Lung (tissue), 12 donors: ENCODE results near the gene SMIM5. TPM values are rescaled to one million over a fixed set of nuclear protein-coding genes. Genes with fewer than 3 reads are reported as not detected.
"Not testable (repeated sequence)": the region's sequence is repeated elsewhere in the genome, so short reads cannot be mapped to it uniquely, and the experiment has no call there.

Experiments used
- ATAC-seq: fragments of 200-7000 bp; cut with Tn5 transposase; one replicate; pipeline ENCODE4 v1.9.1; 2020; ENCODE audit warnings: moderate number of reproducible peaks; ENCODE audit not compliant: insufficient read depth, low FRiP score
- DNase-seq, 3 donors: peaks; one replicate each; pipeline ENCODE4 v3.0.0-alpha.2; 2013 to 2017
- H3K27ac ChIP-seq, 2 donors: one replicate each; pipeline ENCODE4 v1.5.1; 2013; ENCODE audit warnings: mild to moderate bottlenecking in 2 of 2, moderate library complexity in 2 of 2, control low read depth in 1 of 2, inconsistent platforms in 1 of 2, low read depth in 1 of 2, low read length in 1 of 2
- H3K27me3 ChIP-seq, 3 donors: one replicate each; pipeline ENCODE4 v1.5.1; 2013; ENCODE audit warnings: low read length in 2 of 3; ENCODE audit not compliant: control insufficient read depth in 3 of 3, insufficient read depth in 3 of 3
- H3K36me3 ChIP-seq, 4 donors: one replicate each; pipeline ENCODE4 v1.5.1; 2013; ENCODE audit warnings: low read length in 4 of 4, mild to moderate bottlenecking in 1 of 4, moderate library complexity in 1 of 4; ENCODE audit not compliant: control insufficient read depth in 4 of 4, insufficient read depth in 4 of 4
- H3K4me1 ChIP-seq, 5 donors: one replicate each; pipeline ENCODE4 v1.5.1; 2013; ENCODE audit warnings: low read length in 5 of 5, mild to moderate bottlenecking in 2 of 5, moderate library complexity in 1 of 5; ENCODE audit not compliant: control insufficient read depth in 5 of 5, insufficient read depth in 5 of 5
- H3K4me3 ChIP-seq: one replicate; pipeline ENCODE4 v1.5.1; 2013; ENCODE audit warnings: mild to moderate bottlenecking, control low read depth, moderate library complexity
- H3K9ac ChIP-seq, 2 donors: one replicate each; pipeline ENCODE4 v1.5.1; 2013; ENCODE audit warnings: low read length in 2 of 2, control low read depth in 1 of 2; ENCODE audit not compliant: insufficient read depth in 1 of 2
- H3K9me3 ChIP-seq, 4 donors: one replicate each; pipeline ENCODE4 v1.5.1; 2013; ENCODE audit warnings: low read length in 3 of 4, mild to moderate bottlenecking in 1 of 4, moderate library complexity in 1 of 4; ENCODE audit not compliant: control insufficient read depth in 4 of 4, insufficient read depth in 3 of 4
- CTCF ChIP-seq: IDR thresholded peaks from 2 replicates; pipeline ENCODE4 v1.5.1; 2012; ENCODE audit warnings: mild to moderate bottlenecking; ENCODE audit errors: control extremely low read depth, extremely low read depth
- WGBS, 2 donors: extraction: QIAGEN DNeasy Blood & Tissue Kit; methylation state at CpG; one replicate each; pipeline ENCODE4 v1.1.7; 2013; 5-methylcytosine and 5-hydroxymethylcytosine counted together
- polyA plus RNA-seq, 2 donors: library from polyadenylated mRNA; stranded (reverse); fragments of 200-250 nt; gene quantifications; one replicate each; pipeline ENCODE4 v1.2.1, GENCODE V29; 2013
- total RNA-seq, 2 donors: library from RNA; depleted of rRNA in 1 of 2; stranded (reverse); fragments of >200 nt in 1 of 2; gene quantifications; one replicate each; pipeline ENCODE4 v1.2.1, GENCODE V29; 2014 to 2021
- donor health status: control.
- donor health status: control.
- donor health status: Bipolar disorder and iron deficiency.
- donor health status: healthy.
- donor health status: DM: yes; HTN: yes; CAD: no.

Gene SMIM5
- total and polyA plus RNA-seq, 4 donors, result 2.2 to 7.5 (median 3.9) TPM

- TF ChIP-seq CTCF, result no peak
- Histone ChIP-seq H3K36me3 (peaks cover 0 to 2% (median 0%) of the 10 kb centered on the region in 4 donors), H3K4me3 (no peak overlapping the region), H3K9ac (no peak overlapping the region), H3K4me1 (peaks cover 0 to 5% (median 0%) of the 10 kb centered on the region in 5 donors), H3K27me3 (no peaks in the 10 kb centered on the region), H3K27ac (no peak overlapping the region), H3K9me3 (no peaks in the 10 kb centered on the region)
- DNase-seq, result no peak
- no peak for ATAC-seq
- WGBS, 2 donors, result 92 to 97% methylated on average over 17 of the region's 17 CpGs
Observed at GRCh38 chr17:75592348-75593020, 40.8 kb upstream of the SMIM5 start.

GRCh38 chr17:75593430-75593829 lies 39.8 kb upstream of the SMIM5 start:
- H3K9ac ChIP-seq, H3K27ac ChIP-seq, H3K4me3 ChIP-seq, H3K4me1 ChIP-seq, H3K9me3 ChIP-seq, H3K27me3 ChIP-seq, H3K36me3 ChIP-seq, ATAC-seq, DNase-seq: not testable (repeated sequence)
- 86 to 90% methylated on average over 9 of the region's 9 CpGs for WGBS, 2 donors

GRCh38 chr17:75594499-75595283 lies 38.5 kb upstream of the SMIM5 start:
- Histone ChIP-seq H3K27me3 (no peaks in the 10 kb centered on the region), H3K27ac (no peak overlapping the region), H3K9ac (no peak overlapping the region), H3K9me3 (no peaks in the 10 kb centered on the region), H3K4me3 (no peak overlapping the region), H3K36me3 (peaks cover 0 to 2% (median 0%) of the 10 kb centered on the region in 4 donors), H3K4me1 (peaks cover 0 to 4% (median 0%) of the 10 kb centered on the region in 5 donors)
- no peak for TF ChIP-seq CTCF
- 81 to 90% methylated on average over 28 of the region's 28 CpGs for WGBS, 2 donors
- DNase-seq, result no peak
- ATAC-seq, result no peak

- Histone ChIP-seq H3K27ac (no peak overlapping the region), H3K4me3 (no peak overlapping the region), H3K27me3 (no peaks in the 10 kb centered on the region), H3K4me1 (no peaks in the 10 kb centered on the region), H3K9ac (no peak overlapping the region), H3K36me3 (peaks cover 0 to 2% (median 0%) of the 10 kb centered on the region in 4 donors), H3K9me3 (no peaks in the 10 kb centered on the region)
- TF ChIP-seq CTCF, result no peak
- ATAC-seq (no peak), DNase-seq (no peak)
- 79 to 94% methylated on average over 13 of the region's 13 CpGs for WGBS, 2 donors
Observed at GRCh38 chr17:75595284-75595919, 37.8 kb upstream of the SMIM5 start.
